MM.1S (cell line): ENCODE measurements around the gene FADD.

ENCODE experiments used
- CTCF ChIP-seq: fragments of 300-600 bp; sonication (generic); IDR thresholded peaks from 2 replicates; pipeline ENCODE4 v1.5.1; 2016; ENCODE audit warnings: antibody characterized with exemption, low read length, mixed read lengths
- EZH2 ChIP-seq: fragments of 300-600 bp; sonication (generic); optimal IDR thresholded peaks from 2 replicates; pipeline ENCODE3; 2017; ENCODE audit warnings: low read depth, mild to moderate bottlenecking, antibody characterized with exemption, low read length, mixed read lengths

- TF ChIP-seq CTCF (no peak), EZH2 (no peak)
Observed at GRCh38 chr11:70173018-70173417, 30.1 kb upstream of the FADD start.
